Glutamatergic neuron (in vitro differentiated cells): ENCODE data around the gene ZNF227. TPM values are rescaled to one million over a fixed set of nuclear protein-coding genes. Genes with fewer than 3 reads are reported as not detected.
"Not testable (repeated sequence)": the region's sequence is repeated elsewhere in the genome, so short reads cannot be mapped to it uniquely, and the experiment has no call there.

Experiments used
- DNase-seq: peaks from one replicate; pipeline ENCODE4 v3.0.0; 2022
- H3K27ac Mint-ChIP-seq: one replicate; pipeline ENCODE4 v1.8.0; 2020; ENCODE audit warnings: mild to moderate bottlenecking, mixed read lengths, inconsistent platforms; ENCODE audit not compliant: unreplicated experiment
- H3K27me3 Mint-ChIP-seq: one replicate; pipeline ENCODE4 v1.8.0; 2020; ENCODE audit warnings: mild to moderate bottlenecking, moderate library complexity, mixed read lengths, inconsistent platforms; ENCODE audit not compliant: unreplicated experiment
- H3K36me3 Mint-ChIP-seq: one replicate; pipeline ENCODE4 v1.8.0; 2020; ENCODE audit warnings: mild to moderate bottlenecking, mixed read lengths, inconsistent platforms; ENCODE audit not compliant: unreplicated experiment
- H3K4me1 Mint-ChIP-seq: one replicate; pipeline ENCODE4 v1.8.0; 2020; ENCODE audit warnings: mild to moderate bottlenecking, low read depth, mixed read lengths, inconsistent platforms; ENCODE audit not compliant: unreplicated experiment
- H3K4me3 Mint-ChIP-seq: one replicate; pipeline ENCODE4 v1.8.0; 2020; ENCODE audit warnings: mild to moderate bottlenecking, mixed read lengths, inconsistent platforms; ENCODE audit not compliant: unreplicated experiment
- H3K9me3 Mint-ChIP-seq: one replicate; pipeline ENCODE4 v1.8.0; 2020; ENCODE audit warnings: mild to moderate bottlenecking, moderate library complexity, mixed read lengths, inconsistent platforms; ENCODE audit not compliant: unreplicated experiment
- CTCF ChIP-seq: fragments of 200-600 bp; sonication (generic); IDR thresholded peaks from one replicate; pipeline ENCODE4 v1.5.0; 2021; ENCODE audit not compliant: partially characterized antibody, unreplicated experiment
- total RNA-seq: library from RNA; stranded (reverse); fragmentation: NEBNext Ultra II Directional; extraction: Animal tissue kit (Norgen Biotek cat#: 25700); gene quantifications from one replicate; pipeline ENCODE4 v1.2.1, GENCODE V29; 2021; ENCODE audit not compliant: unreplicated experiment

The ZNF227 gene
- total RNA-seq, 1 donor from 2014 or later, result 26.4 TPM

- no peak overlapping the region for H3K4me3 Mint-ChIP-seq
- H3K36me3 Mint-ChIP-seq, result no peaks in the 10 kb centered on the region
- H3K9me3 Mint-ChIP-seq, result no peaks in the 10 kb centered on the region
- DNase-seq, result no peak
- H3K4me1 Mint-ChIP-seq, result no peaks in the 10 kb centered on the region
- H3K27me3 Mint-ChIP-seq, result peaks cover 2% of the 10 kb centered on the region
- no peak overlapping the region for H3K27ac Mint-ChIP-seq
- no peak for TF ChIP-seq CTCF
Observed at GRCh38 chr19:44196772-44197171, 15.6 kb upstream of the ZNF227 start.

- H3K4me3 Mint-ChIP-seq, result no peak overlapping the region
- peaks cover 2% of the 10 kb centered on the region for H3K4me1 Mint-ChIP-seq
Observed at GRCh38 chr19:44202470-44202869, 9.9 kb upstream of the ZNF227 start.

GRCh38 chr19:44202974-44203373 lies 9.4 kb upstream of the ZNF227 start:
- Mint-ChIP-seq H3K27ac (no peak overlapping the region), H3K36me3 (peaks cover 4% of the 10 kb centered on the region), H3K27me3 (no peaks in the 10 kb centered on the region), H3K4me3 (no peak overlapping the region), H3K9me3 (peaks cover 4% of the 10 kb centered on the region), H3K4me1 (peaks cover 2% of the 10 kb centered on the region)
- no peak for DNase-seq
- no peak for TF ChIP-seq CTCF

More at GRCh38 chr19:44202470-44202869, 9.9 kb upstream of the ZNF227 start:
- Mint-ChIP-seq H3K36me3 (peaks cover 4% of the 10 kb centered on the region), H3K27me3 (no peaks in the 10 kb centered on the region), H3K27ac (no peak overlapping the region), H3K9me3 (peaks cover 4% of the 10 kb centered on the region)
- TF ChIP-seq CTCF, result no peak
- DNase-seq, result no peak

- not testable (repeated sequence) for DNase-seq, H3K9me3 Mint-ChIP-seq, H3K36me3 Mint-ChIP-seq, H3K4me1 Mint-ChIP-seq, H3K4me3 Mint-ChIP-seq, H3K27ac Mint-ChIP-seq, H3K27me3 Mint-ChIP-seq
Observed at GRCh38 chr19:44203877-44204276, 8.5 kb upstream of the ZNF227 start.

GRCh38 chr19:44204772-44205171 lies 7.6 kb upstream of the ZNF227 start:
- peaks cover 4% of the 10 kb centered on the region for H3K36me3 Mint-ChIP-seq
- H3K9me3 Mint-ChIP-seq, result peaks cover 4% of the 10 kb centered on the region
- H3K4me1 Mint-ChIP-seq, result peaks cover 2% of the 10 kb centered on the region
- no peak for DNase-seq
- TF ChIP-seq CTCF, result no peak
- H3K27me3 Mint-ChIP-seq, result peaks cover 2% of the 10 kb centered on the region
- no peak overlapping the region for H3K4me3 Mint-ChIP-seq
- H3K27ac Mint-ChIP-seq, result no peak overlapping the region
